NCI-H2081 treated with DMSO at 0.1 percent for 48 hours (cell line): Measurements from ENCODE around the gene RPS6KB2.
"Not testable (repeated sequence)": the region's sequence is repeated elsewhere in the genome, so short reads cannot be mapped to it uniquely, and the experiment has no call there.

Experiments
- DNase-seq: peaks from one replicate; lab custom pipeline; 2025; lab: John Stamatoyannopoulos, UW

RPS6KB2 gene

GRCh38 chr11:67397986-67398660 lies 30.2 kb upstream of the RPS6KB2 start:
- DNase-seq = no peak

GRCh38 chr11:67398661-67399563 lies 29.4 kb upstream of the RPS6KB2 start:
- no peak for DNase-seq

DNA sequence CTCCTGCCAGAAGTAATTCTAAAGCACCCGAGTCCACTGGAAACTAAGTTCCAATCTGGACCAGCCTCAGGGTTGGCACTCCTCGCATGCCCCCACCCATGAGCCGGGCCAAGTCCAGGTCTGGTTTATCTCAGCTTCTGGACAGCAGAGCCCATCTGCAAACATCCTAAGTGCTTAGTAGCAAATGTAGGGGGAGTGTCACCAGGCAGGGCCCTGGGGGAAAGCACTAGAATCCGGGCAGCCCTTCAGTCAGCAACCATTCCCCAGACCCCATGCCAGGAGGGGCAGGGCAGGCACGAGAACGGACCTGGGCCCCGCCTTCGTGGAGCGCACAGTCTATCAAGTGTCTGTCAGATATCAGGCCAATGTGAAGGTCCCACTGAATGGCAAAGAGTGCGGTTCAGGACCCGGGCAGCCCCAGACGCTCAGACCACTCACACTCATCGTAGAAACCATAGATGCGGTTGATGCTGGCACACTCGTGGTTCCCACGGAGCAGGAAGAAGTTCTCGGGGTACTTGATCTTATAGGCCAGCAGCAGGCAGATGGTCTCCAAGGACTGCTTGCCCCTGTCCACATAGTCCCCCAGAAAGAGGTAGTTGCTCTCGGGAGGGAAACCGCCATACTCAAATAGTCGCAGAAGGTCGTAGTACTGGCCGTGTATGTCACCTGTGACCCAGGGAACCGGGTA lies 27.9 kb upstream of the RPS6KB2 start:
- no peak for DNase-seq

- no peak for DNase-seq
Observed at GRCh38 chr11:67400942-67401494, 27.3 kb upstream of the RPS6KB2 start.

GRCh38 chr11:67401495-67402191 lies 26.7 kb upstream of the RPS6KB2 start, which contains the start of gene PPP1CA:
PPP1CA (minus strand) TSS chr11:67401858; CDS start chr11:67401782, 76 bp downstream.
- peak; percentile 37 for DNase-seq

- DNase-seq = not testable (repeated sequence)
Observed at GRCh38 chr11:67402192-67402839, 26.0 kb upstream of the RPS6KB2 start.

DNA sequence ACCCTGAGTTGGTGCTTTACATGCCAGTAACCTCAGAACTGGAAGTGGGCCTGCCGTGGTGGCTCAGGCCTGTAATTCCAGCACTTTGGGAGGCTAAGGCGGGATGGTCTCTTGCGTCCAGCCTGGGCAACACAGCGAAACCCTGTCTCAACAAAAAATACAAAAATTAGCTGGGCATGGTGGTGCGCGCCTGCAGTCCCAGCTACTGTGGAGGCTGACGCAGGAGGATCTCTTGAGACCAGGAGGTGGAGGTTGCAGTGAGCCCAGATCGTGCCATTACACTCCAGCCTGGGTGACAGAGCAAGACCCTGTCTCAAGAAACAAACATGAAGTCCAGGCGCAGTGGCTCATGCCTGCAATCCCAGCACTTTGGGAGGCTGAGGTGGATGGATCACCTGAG lies 25.2 kb upstream of the RPS6KB2 start:
- DNase-seq = not testable (repeated sequence)

DNA sequence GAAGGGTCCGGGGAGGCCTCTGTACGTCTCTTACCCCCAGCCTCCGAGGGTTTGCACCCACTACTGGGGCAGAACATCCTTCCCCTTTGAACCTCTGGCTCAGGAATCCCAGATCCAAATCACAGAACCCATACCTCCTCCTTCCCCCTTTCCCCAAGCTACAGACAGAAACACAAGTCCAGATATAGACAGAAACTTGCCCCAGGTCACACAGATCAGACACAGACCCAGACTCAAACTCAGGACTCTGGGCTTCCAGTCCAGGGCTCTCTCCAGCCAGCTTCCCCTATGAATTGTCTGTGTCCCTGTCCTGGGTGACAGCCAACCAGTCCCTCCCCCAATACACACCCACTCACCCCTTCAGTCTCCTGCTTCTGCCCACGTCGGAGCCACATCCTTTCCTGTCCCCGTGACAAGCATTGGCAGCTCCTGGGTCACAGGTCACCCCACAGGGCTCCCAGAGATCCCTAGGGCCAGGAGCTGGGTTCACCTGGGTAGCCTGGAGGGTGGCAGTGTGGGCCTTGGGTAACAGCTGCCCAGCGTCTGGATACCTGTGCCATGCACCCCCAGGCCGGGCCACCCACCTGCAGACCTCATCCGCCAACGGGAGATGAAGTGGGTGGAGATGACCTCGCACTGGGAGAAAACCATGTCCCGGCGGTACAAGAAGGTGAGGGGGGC lies 23.6 kb upstream of the RPS6KB2 start:
- DNase-seq = no peak

- DNase-seq = no peak
Observed at GRCh38 chr11:67405196-67405567, 23.1 kb upstream of the RPS6KB2 start.

- DNase-seq = no peak
Observed at GRCh38 chr11:67405688-67406339, 22.5 kb upstream of the RPS6KB2 start.

DNA sequence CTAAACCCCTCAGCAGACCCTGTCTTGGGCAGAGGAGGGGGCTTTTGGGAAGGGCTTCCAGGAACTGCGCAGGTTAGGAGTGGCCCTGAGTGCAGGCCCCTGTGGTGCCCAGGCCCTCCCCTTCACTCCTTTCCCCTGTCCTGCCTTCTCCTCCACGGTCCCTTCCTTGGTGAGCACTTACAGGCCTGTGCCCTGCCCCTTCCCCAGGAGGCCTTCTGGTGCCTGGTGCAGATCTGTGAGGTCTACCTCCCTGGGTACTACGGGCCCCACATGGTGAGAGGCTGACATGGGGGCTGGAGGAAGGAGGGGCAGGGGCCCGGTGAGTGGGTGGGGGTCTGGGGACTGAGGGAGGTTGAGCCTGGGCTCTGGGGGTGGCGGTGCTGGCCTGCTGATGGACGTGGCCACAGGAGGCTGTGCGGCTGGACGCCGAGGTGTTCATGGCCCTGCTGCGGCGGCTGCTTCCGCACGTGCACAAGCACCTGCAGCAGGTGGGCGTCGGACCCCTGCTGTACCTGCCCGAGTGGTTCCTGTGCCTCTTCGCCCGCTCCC lies 21.8 kb upstream of the RPS6KB2 start:
- no peak for DNase-seq

- no peak for DNase-seq
Observed at GRCh38 chr11:67406969-67407687, 21.2 kb upstream of the RPS6KB2 start.

DNA sequence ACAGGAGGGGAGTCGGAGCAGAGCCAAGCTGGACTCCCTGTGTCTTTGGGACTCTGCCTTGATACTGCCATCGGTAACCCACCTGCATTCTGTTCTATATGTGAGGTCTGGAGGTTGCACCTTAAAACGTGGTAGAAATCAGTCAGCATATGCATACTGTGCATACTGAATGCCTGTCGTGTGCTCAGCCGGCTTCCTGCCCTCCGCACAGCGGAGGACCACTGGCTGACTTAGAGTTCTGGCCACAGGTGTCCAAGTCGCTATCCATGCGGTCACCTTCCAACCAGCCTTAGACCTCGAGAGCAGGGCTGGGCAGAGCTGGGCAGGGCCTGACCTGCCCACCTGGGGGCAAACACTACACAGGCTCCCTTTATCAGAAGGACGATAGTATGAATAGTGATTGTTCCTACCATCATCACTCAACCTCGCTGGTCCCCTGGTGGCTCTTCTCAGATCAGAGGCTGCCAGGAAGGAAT lies 20.6 kb upstream of the RPS6KB2 start:
- DNase-seq = no peak

DNA sequence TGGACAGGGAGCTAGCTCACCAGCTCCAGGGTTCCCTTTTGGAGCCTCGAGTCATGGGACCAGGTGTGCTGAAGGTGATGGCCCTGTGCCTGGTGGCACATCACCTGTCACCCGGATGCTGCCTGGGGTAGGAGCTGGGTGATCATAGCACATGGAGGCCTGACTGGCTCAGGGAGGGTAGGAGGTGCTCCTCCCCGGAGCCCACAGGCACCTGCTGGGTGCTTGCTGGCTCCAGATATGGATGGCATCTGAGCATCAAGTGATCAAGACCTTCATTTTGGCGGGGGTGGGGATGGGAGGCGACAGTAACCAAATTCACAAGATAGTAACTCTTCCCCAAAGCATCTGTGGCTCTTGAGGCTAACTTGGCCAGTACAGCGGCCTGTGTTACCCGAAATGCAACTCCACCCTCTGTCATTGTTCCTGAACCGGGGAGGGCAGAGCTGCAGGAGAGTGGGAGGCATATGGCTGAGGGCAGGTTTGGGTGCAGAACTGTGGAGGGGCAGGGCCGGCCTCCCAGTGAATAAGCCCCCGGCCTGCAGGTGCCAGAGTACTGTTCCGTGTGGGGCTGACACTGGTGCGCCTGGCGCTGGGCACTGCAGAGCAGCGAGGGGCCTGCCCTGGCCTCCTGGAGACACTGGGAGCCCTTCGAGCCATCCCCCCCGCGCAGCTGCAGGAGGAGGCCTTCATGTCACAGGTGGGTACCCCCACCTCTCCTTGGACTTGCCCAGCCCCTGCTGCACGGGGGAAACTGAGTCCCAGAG lies 19.7 kb upstream of the RPS6KB2 start:
- DNase-seq = no peak

- no peak for DNase-seq
Observed at GRCh38 chr11:67409261-67409666, 19.0 kb upstream of the RPS6KB2 start.

- DNase-seq = no peak
Observed at GRCh38 chr11:67409781-67410368, 18.4 kb upstream of the RPS6KB2 start.

DNA sequence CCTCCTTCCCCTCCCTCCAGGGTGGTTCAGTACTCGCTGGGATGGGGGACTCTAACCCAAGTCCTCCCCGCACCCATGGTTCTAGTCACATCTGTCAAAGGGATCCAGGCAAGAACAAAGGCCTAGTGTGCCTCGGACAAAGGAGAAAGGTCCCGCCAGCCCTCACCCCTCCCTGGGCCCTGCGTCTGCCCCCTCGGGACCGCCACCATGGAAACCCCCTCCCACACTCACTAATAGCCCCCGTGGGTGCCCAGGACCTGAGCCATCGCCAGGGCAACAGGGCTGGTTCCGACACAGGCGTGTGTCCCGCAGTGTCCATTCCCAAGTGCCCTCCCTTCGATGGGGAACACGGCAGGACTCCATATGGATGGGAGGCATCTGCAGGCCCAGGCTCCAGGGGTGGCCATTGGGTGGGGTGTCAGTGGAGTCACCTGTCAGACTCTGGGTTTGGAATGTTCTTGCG lies 17.9 kb upstream of the RPS6KB2 start:
- no peak for DNase-seq
